HEK293T (cell line): ENCODE results near the gene SPIRE2.

Experiments used
- CTCF ChIA-PET: fragments of 350-600 bp; formaldehyde crosslinking; extraction: SDS; loops from one replicate; lab custom pipeline; 2021; ENCODE audit warnings: antibody characterized with exemption, inconsistent platforms; lab: Yijun Ruan, JAX
- POLR2A ChIA-PET: fragments of 350-600 bp; formaldehyde crosslinking; extraction: SDS; loops from one replicate; lab custom pipeline; 2020; ENCODE audit warnings: antibody characterized with exemption, inconsistent platforms; lab: Yijun Ruan, JAX
- DNase-seq: peaks from one replicate; pipeline ENCODE4 v3.0.0; 2012; ENCODE audit warnings: mixed read lengths; ENCODE audit errors: extremely low spot score
- ARNT ChIP-seq: fragments of 450-650 bp; IDR thresholded peaks from 2 replicates; pipeline ENCODE4 v1.6.1; 2017; ENCODE audit warnings: mild to moderate bottlenecking
- BHLHE40 ChIP-seq: fragments of 450-650 bp; IDR thresholded peaks from 2 replicates; pipeline ENCODE4 v1.6.1; 2016; ENCODE audit warnings: mild to moderate bottlenecking, moderate library complexity, borderline replicate concordance
- CTBP1 ChIP-seq: fragments of 450-650 bp; IDR thresholded peaks from 2 replicates; pipeline ENCODE4 v1.6.1; 2016; ENCODE audit warnings: borderline replicate concordance
- ELF4 ChIP-seq: fragments of 450-650 bp; IDR thresholded peaks from 2 replicates; pipeline ENCODE4 v1.6.1; 2017; ENCODE audit warnings: antibody characterized with exemption
- FOXA1 ChIP-seq: fragments of 450-650 bp; IDR thresholded peaks from 2 replicates; pipeline ENCODE4 v1.6.1; 2016; ENCODE audit warnings: mild to moderate bottlenecking
- FOXK2 ChIP-seq: fragments of 450-650 bp; IDR thresholded peaks from 2 replicates; pipeline ENCODE4 v1.6.1; 2016; ENCODE audit warnings: mild to moderate bottlenecking
- FOXM1 ChIP-seq: fragments of 450-650 bp; IDR thresholded peaks from 2 replicates; pipeline ENCODE4 v1.6.1; 2017; ENCODE audit warnings: mild to moderate bottlenecking, borderline replicate concordance
- HDGF ChIP-seq: fragments of 450-650 bp; IDR thresholded peaks from 2 replicates; pipeline ENCODE4 v1.6.1; 2017; ENCODE audit warnings: antibody characterized with exemption, borderline replicate concordance
- L3MBTL2 ChIP-seq: fragments of 450-650 bp; conservative IDR thresholded peaks from 2 replicates; pipeline ENCODE4 v1.6.1; 2016; ENCODE audit warnings: mild to moderate bottlenecking
- LEF1 ChIP-seq: fragments of 450-650 bp; IDR thresholded peaks from 2 replicates; pipeline ENCODE4 v1.6.1; 2017; ENCODE audit warnings: mild to moderate bottlenecking, borderline replicate concordance
- NFRKB ChIP-seq: fragments of 450-650 bp; IDR thresholded peaks from 2 replicates; pipeline ENCODE4 v1.6.1; 2016; ENCODE audit warnings: mild to moderate bottlenecking, moderate library complexity
- PKNOX1 ChIP-seq: fragments of 450-650 bp; IDR thresholded peaks from 2 replicates; pipeline ENCODE4 v1.6.1; 2016
- SP1 ChIP-seq: fragments of 450-650 bp; IDR thresholded peaks from 2 replicates; pipeline ENCODE4 v1.6.1; 2017
- SUZ12 ChIP-seq: fragments of 450-650 bp; IDR thresholded peaks from 2 replicates; pipeline ENCODE4 v1.6.1; 2016; ENCODE audit warnings: mild to moderate bottlenecking
- TARDBP ChIP-seq: fragments of 450-650 bp; IDR thresholded peaks from 2 replicates; pipeline ENCODE4 v1.6.1; 2016
- ZNF384 ChIP-seq: fragments of 450-650 bp; IDR thresholded peaks from 2 replicates; pipeline ENCODE4 v1.6.1; 2016

Gene SPIRE2

GRCh38 chr16:89847051-89847939 lies 19.0 kb downstream of the SPIRE2 start:
- ChIA-PET CTCF (interaction anchor here (0.5 kb wide), 1 partner anchor 34 kb away, joined by 11 read pairs; no protein-coding TSS in a partner anchor), POLR2A (interaction anchor here (1.5 kb wide), 1 partner anchor 26 kb away, joined by 7 read pairs; the partner anchor contains the start of gene TCF25)
- no peak for DNase-seq
- TF ChIP-seq SUZ12: no peak
- TF ChIP-seq ZNF384: no peak
- TF ChIP-seq FOXK2: no peak
- no peak for TF ChIP-seq ELF4
- TF ChIP-seq LEF1: no peak

- TF ChIP-seq TARDBP (no peak), FOXA1 (no peak), BHLHE40 (no peak), FOXM1 (no peak), ARNT (no peak), LEF1 (no peak), NFRKB (no peak)
- ChIA-PET CTCF (no interaction called here), POLR2A (interaction anchor here (1.5 kb wide), 1 partner anchor 26 kb away, joined by 7 read pairs; the partner anchor contains the start of gene TCF25)
- no peak for DNase-seq
Observed at GRCh38 chr16:89847940-89848297, 19.6 kb downstream of the SPIRE2 start.

- CTCF ChIA-PET: no interaction called here
- TF ChIP-seq LEF1 (no peak), BHLHE40 (no peak), SP1 (no peak), ARNT (no peak), FOXA1 (no peak), NFRKB (no peak), PKNOX1 (no peak), FOXK2 (no peak), HDGF (no peak), SUZ12 (no peak), TARDBP (no peak), L3MBTL2 (no peak), ZNF384 (no peak)
- POLR2A ChIA-PET: no interaction called here
- DNase-seq: no peak
Observed at GRCh38 chr16:89848974-89849373, 20.7 kb downstream of the SPIRE2 start.

- CTCF ChIA-PET: no interaction called here
- POLR2A ChIA-PET: interaction anchor here (1.8 kb wide), 1 partner anchor 147 kb away, joined by 4 read pairs; no protein-coding TSS in a partner anchor
Observed at GRCh38 chr16:89853306-89853993, 25.2 kb downstream of the SPIRE2 start.

GRCh38 chr16:89855301-89855945 lies 27.1 kb downstream of the SPIRE2 start:
- POLR2A ChIA-PET: interaction anchor here (1.0 kb wide), 1 partner anchor 18 kb away, joined by 5 read pairs; no protein-coding TSS in a partner anchor

More at GRCh38 chr16:89853306-89853993, 25.2 kb downstream of the SPIRE2 start:
- TF ChIP-seq ELF4 (no peak), TARDBP (no peak), PKNOX1 (no peak), SP1 (no peak), ZNF384 (no peak), LEF1 (no peak), CTBP1 (no peak), L3MBTL2 (no peak), BHLHE40 (no peak), FOXA1 (no peak), NFRKB (no peak), FOXK2 (no peak), FOXM1 (no peak), HDGF (no peak), SUZ12 (no peak), ARNT (no peak)
- DNase-seq: no peak

More at GRCh38 chr16:89855301-89855945, 27.1 kb downstream of the SPIRE2 start:
- DNase-seq: no peak
- CTCF ChIA-PET: no interaction called here
- TF ChIP-seq FOXK2: no peak
- no peak for TF ChIP-seq LEF1
- no peak for TF ChIP-seq L3MBTL2
- no peak for TF ChIP-seq BHLHE40
- TF ChIP-seq SUZ12: no peak
- no peak for TF ChIP-seq TARDBP
- no peak for TF ChIP-seq HDGF
- TF ChIP-seq PKNOX1: no peak
- no peak for TF ChIP-seq ARNT
- no peak for TF ChIP-seq ELF4
- TF ChIP-seq FOXA1: no peak
- no peak for TF ChIP-seq SP1
- TF ChIP-seq NFRKB: no peak
- TF ChIP-seq FOXM1: no peak
- TF ChIP-seq CTBP1: no peak
- TF ChIP-seq ZNF384: no peak
